HG03354 (cell line): ENCODE measurements around the gene NFIB.

Experiments
- ATAC-seq: cut with Tn5 transposase; IDR thresholded peaks from one replicate; pipeline ENCODE4 v1.9.1; 2021; ENCODE audit warnings: mild to moderate bottlenecking; ENCODE audit not compliant: unreplicated experiment, poor library complexity, severe bottlenecking

Gene NFIB

DNA sequence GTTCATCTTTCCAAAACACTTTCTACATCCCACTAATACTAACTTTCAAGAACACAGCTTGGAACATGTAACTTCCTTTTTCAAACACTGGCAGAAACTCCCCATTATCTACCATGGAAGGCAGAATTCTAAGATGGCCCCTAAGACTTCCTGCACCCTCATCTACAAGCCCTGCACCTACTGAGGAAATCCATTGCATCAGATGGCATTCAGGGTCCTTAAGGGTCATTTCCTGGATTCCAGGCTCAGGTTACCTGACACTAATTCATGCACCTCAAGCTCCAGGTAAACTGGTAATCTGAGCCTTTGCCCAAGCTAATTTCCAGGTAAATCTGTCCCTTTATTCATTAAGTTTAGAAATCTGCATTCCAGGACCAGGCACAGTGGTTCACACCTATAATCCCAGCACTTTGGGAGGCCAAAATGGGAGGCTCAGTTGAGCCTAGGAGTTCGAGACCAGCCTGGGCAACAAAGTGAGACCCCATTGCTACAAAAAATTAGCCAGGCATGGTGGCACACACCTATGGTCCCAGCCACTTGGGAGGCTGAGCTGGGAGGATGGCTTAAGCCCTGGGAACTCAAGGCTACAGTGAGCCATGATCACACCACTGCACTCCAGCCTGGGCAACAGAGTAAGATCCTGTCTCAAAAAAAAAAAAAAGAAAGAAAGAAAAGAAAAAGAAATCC lies 91.6 kb downstream of the NFIB start:
- ATAC-seq, result no peak

DNA sequence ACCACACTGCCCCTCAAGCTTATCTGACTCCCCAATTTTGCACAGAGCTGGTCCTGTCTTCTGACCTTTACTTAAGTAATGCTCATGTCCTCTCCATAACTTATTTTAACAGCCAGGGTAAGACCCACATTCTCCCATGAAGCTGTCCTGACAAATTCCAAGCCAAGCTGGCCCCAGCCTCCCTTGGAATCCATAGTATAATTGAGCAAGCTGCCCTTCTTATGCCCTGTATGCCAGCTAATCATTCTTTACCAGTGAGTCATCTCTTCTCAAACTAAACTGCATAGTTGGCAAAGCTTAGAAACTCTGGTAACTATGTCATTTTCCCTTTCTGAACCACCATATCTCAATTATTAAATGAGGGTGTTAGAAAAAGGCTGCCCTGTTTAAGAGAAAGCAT lies 92.4 kb downstream of the NFIB start:
- ATAC-seq, result no peak

DNA sequence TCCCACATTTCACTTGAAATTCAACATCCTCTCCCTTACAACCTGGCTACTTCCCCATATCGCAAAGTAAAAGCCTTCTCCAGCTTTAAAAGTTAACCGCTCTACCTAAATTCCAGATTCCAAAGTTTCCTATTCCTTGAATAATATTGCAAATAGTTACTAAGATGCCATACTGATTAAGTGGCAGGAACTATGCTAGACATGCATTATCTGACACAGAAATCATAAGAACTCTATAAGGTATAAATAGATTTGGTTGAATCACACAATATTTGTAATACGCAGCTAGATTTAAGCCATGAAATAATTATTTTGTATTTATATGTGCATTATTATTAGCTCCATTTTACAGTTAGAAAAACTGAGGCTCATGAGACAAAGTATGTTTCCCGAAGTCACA lies 92.8 kb downstream of the NFIB start:
- no peak for ATAC-seq

DNA sequence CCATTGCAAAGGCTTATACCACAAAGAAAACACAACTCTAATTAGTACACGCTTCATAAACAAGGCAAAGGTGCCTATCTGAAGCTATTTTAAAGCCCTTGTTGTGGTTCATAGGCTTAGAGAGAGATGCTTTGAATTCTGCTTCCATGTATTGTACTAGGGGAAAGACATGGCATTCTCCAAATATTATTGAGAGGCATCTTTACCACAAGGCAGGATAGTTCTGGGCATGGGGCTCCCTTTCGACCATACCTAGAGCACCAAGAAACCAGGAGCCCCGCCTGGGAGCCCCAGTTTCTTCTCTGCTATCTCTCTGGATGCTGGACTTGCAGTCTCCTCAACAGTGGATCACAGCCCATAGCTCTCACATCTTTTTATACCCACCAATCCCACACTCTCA lies 93.7 kb downstream of the NFIB start:
- no peak for ATAC-seq

DNA sequence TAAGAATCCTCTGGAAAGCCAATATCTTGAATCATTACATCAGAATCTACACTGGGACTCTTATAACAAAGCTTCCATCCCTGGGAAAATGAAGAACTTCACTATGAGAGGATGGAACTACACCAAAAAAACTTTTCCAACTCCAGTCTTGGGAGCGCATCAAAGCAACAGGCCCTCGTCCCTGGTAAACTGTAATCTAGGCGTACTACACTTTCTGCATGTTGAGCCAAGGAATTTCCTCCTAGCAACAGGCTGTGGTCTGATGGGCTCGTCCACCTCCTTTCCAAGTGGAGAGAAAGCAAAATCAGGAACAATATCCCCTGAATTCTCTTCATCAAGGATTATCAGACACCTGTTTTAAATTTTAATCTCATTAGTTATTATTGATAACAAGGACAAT lies 94.1 kb downstream of the NFIB start:
- no peak for ATAC-seq

GRCh38 chr9:14218253-14218652 lies 95.7 kb downstream of the NFIB start:
- no peak for ATAC-seq

GRCh38 chr9:14216612-14217194 lies 97.2 kb downstream of the NFIB start:
- ATAC-seq, result no peak

GRCh38 chr9:14215614-14216013 lies 98.3 kb downstream of the NFIB start:
- ATAC-seq, result no peak

DNA sequence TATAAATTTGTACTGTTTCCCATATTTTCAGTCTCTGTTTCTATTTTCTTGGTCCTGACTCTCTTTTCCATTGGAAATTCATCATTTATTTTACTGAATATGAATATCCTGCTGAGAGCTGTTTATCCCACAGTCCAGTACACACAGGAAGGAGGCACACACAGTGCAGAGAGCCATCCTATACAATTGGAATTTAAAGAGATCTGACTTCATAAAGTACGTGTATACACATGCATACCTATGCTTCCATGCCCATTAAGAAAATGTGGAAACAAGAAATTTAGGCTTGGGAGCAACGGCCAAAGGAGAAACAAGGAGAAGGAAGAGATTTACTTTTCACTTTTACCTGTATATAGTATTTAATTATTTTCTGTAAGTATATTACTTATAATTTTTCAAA lies 99.2 kb downstream of the NFIB start:
- ATAC-seq, result no peak

DNA sequence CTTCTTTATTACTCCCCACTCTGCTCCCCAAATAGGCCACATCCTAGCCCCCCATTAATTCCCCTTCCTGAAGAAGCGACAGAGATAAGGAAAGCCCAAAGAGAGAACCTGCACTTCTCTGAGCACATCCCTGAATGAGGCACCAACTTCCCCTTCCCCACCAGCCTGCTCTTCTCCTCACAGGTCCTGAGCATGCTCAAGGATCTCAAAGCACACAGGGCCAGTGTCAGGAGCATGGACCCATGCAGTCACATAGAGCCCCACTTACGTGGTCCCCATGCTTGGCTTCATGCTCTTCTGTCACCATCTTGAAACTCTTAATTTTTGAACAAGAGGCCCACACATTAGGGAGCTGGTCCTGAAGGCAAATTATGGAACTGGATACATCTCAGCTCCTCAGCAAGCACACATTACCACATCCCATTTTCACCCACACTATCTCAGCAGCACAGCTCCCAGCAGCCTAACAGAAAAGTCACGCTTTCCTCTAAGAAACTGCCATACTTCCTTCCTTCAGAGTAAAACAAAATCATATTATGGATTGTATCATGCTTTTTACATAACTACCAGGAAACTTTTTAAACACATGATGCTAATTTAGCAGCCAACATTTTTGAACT lies 99.8 kb downstream of the NFIB start:
- ATAC-seq, result no peak

DNA sequence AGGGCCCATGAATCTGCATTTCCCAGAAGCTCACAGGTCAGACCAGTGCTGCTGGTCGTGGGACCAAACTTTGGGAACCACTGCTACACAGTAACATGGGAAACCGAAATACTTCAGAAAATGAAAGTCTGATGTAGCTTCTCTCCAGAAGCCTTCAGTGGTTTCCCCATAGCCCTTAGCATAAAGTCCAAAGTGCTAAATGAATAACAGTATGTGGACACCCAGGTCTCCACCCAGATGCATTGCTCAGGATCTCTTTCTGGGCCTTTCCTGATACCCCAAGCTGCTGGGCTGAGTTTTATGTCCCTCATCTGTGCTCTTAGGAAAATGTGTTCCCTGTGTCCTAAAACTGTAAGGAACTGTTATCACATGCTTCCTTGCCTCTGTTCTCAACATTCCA lies 100.4 kb downstream of the NFIB start:
- no peak for ATAC-seq

DNA sequence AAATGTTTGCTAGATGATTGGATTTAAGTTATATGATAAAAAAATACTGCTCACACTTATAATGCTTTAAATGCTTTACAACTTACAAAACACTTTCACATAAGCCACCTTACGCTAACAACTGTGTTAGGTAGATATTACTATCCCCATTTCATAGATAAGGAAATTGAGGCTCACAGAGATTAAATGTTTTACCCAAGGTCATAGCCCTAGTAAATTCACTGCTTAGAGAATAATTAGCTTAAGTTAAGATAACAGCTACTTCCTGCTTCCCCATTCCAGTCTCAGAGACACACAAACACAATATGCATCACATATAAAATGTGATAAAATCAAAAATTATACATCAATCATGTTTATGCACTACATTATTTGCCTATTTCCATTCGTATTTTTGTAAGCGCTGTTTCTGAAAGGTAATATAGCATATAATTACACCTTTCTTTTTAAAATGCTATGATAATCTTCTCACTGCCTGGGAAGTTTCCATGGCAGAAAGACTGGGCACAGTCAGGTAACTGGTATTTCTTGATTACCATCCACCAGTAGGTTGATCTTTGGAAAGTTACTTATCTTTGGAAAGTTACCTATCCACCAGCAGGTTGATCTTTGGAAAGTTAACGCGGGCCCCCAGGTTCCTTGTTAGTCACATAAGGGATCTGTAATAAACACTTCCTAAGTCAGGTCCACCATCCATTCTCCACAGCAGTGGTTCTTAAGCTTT lies 101.1 kb downstream of the NFIB start:
- no peak for ATAC-seq

GRCh38 chr9:14212077-14212476 lies 101.9 kb downstream of the NFIB start:
- peak; percentile 37 for ATAC-seq

DNA sequence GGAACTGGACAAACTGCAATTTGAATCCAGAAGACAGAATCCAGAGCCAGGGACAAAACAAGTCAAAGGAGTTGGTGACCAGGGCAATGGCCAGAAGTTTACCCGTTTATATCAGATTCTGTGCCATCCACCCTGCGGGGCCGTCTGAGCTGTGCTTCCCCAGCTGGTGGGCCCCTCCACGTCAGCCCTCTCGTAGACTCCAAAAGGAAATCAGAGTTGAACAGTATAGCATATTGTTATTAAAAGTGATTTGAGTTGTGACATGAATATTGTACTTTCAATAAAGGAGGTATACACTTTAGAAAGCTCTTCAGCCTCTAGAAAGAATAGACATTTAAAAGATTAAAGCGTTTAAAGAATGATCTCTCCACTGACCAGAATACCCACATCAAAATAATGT lies 102.4 kb downstream of the NFIB start:
- ATAC-seq, result no peak

GRCh38 chr9:14210428-14210827 lies 103.5 kb downstream of the NFIB start:
- no peak for ATAC-seq

GRCh38 chr9:14209399-14210345 lies 104.3 kb downstream of the NFIB start:
- no peak for ATAC-seq

GRCh38 chr9:14207352-14207995 lies 106.5 kb downstream of the NFIB start:
- ATAC-seq, result no peak

GRCh38 chr9:14205463-14205862 lies 108.5 kb downstream of the NFIB start:
- ATAC-seq, result no peak

DNA sequence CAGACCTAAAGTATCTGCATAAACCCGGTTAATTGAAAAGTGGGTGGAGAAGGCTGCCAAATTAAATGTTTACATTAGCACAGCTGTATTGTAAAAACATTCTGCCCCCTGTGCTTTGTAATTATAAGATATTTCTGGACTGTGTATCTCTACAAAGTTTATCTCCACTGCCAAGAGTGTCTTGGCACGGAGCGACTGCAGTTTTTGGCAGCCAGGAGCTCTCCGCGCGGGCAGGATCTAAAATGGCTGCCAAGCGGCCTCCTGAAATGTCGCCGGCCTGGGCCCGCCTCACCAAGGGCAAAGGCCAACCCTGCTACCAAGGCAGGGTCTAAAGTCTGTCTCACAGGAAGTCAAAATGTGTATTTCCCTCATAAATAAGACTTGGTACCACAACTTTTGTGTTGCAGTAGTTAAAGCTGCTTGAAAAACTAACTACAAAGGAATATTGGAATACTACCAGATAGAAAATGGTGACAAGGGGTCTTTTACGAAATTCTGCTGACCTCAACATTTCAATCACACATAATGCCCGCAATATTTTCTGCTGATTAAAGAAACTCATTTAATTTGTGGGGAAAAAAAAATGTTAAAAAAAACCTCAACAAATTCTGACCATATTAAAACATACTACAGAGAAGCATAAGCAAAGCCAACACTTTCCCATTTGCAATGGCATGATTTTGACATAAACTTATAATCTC lies 110.4 kb downstream of the NFIB start:
- no peak for ATAC-seq
